GM12891 (cell line): ENCODE results near the gene NFATC1.

Experiments used
- POLR2A ChIP-seq: IDR thresholded peaks from 2 replicates; pipeline ENCODE4 v1.6.1; 2011; ENCODE audit warnings: low read depth, low read length, control low read depth
- SPI1 ChIP-seq: IDR thresholded peaks from 2 replicates; pipeline ENCODE4 v1.6.1; 2011; ENCODE audit warnings: low read depth, low read length, control low read depth

DNA sequence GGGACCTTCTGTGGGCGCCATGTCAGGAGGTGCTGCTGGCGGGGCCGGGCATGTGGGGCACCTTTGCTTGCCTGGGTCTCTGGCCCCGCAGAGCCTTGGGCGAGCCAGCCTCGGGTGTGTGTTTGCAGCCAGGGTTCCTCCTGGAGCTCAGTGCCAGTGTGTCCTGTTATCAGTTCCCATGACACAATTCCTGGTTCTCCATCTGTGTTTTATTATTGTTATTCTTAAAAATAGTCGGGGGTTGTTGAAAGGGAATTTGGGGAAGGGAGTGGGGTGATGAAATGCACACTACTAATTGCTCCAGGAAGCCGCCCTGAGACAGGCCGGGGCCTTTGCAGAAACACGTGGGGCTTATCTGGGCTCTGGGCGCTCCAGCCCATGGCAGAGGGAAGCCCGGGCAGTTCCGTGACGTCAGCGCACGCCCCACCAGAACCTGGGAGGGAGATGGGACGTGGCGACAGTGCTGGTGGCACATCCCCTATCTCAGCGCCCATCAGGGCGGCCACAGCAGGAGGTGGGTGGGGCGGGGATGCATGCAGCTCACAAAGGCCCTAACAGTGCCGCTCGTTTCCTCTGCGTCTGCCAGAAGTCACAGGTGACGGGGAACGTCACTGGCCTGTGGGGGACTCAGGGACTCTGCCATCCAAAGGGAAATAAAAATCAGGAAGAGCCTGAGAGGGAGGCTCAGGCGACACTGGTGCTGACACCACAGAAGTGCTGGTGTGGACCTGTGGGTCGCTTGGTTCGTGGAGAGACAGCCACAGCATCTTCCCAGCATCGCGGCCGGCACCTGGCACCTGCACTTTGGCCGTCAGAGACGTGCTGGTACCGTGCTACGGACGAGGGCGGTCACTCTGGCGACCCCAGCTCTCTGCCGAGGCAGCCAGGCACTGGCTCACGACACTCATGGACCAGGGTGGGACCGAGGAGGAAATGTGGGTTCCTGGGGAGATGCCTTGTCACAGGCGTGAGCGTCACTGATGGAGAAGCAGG lies 131.0 kb downstream of the NFATC1 start:
- TF ChIP-seq SPI1 = no peak
- TF ChIP-seq POLR2A = no peak
